Measurements from ENCODE around the gene TNS1.
"Not testable (repeated sequence)": the region's sequence is repeated elsewhere in the genome, so short reads cannot be mapped to it uniquely, and the experiment has no call there.

Gene TNS1

DNA sequence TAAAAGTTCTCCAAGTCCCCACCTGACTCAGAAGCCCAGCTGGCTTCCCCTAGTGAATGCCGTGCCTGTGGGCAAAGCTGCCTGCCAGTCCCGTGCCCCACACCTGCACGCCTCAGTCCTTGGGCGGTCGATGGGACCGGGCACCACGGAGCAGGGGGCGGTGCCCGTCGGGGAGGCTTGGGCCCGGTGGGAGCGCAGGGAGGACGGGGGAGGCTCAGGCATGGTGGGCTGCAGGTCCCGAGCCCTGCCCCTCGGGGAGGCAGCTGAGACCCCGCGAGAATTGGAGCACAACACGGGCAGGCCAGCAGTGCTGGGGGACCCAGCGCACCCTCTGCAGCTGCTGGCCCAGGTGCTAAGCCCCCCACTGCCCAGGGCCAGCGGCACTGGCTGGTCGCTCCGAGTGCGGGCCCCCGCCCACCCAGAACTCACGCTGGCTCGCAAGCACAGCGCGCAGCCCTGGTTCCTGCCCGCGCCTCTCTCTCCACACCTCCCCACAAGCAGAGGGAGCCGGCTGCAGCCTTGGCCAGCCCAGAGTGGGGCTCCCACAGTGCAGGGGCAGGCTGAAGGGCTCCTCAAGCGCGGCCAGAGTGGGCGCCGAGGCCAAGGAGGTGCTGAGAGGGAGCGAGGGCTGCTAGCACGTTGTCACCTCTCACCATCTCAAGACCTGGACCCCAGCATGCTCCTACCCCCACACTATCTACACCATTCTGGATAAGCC, 215.5 kb downstream of the TNS1 start:
- H2AFZ ChIP-seq = no peak overlapping the region
- no peak overlapping the region for H3K9ac ChIP-seq
- peaks cover 9% of the 10 kb centered on the region for H3K4me1 ChIP-seq
- no peaks in the 10 kb centered on the region for H3K79me2 ChIP-seq
- no peak overlapping the region for H3K4me2 ChIP-seq (ENCODE audit: low read length)
- TF ChIP-seq, protein P1, sequence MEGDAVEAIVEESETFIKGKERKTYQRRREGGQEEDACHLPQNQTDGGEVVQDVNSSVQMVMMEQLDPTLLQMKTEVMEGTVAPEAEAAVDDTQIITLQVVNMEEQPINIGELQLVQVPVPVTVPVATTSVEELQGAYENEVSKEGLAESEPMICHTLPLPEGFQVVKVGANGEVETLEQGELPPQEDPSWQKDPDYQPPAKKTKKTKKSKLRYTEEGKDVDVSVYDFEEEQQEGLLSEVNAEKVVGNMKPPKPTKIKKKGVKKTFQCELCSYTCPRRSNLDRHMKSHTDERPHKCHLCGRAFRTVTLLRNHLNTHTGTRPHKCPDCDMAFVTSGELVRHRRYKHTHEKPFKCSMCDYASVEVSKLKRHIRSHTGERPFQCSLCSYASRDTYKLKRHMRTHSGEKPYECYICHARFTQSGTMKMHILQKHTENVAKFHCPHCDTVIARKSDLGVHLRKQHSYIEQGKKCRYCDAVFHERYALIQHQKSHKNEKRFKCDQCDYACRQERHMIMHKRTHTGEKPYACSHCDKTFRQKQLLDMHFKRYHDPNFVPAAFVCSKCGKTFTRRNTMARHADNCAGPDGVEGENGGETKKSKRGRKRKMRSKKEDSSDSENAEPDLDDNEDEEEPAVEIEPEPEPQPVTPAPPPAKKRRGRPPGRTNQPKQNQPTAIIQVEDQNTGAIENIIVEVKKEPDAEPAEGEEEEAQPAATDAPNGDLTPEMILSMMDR (IDR thresholded peaks at IDR 0.05) = no peak
- no peak overlapping the region for H3K4me3 ChIP-seq (ENCODE audit: low read depth, low read length)
- no peak overlapping the region for H3K27ac ChIP-seq
- no peaks in the 10 kb centered on the region for H3K27me3 ChIP-seq (ENCODE audit: control insufficient read depth, insufficient read depth, low read length)
- no peaks in the 10 kb centered on the region for H3K9me3 ChIP-seq (ENCODE audit: control insufficient read depth, low read length)
- no peaks in the 10 kb centered on the region for H3K36me3 ChIP-seq (ENCODE audit: control insufficient read depth, insufficient read depth, low read length)

DNA sequence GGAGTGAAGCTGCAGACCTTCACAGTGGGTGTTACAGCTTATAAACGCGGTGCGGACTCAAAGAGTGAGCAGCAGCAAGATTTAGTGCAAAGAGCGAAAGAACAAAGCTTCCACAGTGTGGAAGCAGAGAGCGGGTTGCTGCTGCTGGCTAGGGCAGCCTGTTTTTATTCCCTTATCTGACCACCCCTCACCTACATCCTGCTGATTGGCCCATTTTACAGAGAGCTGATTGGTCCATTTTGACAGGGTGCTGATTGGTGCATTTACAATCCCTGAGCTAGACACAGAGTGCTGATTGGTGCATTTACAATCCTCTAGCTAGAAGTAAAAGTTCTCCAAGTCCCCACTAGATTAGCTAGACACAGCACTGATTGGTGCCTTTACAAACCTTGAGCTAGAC, 216.2 kb downstream of the TNS1 start:
- not testable (repeated sequence) for H3K4me3 ChIP-seq (ENCODE audit: low read depth, low read length); H3K79me2 ChIP-seq; H3K9me3 ChIP-seq (ENCODE audit: control insufficient read depth, low read length); H3K36me3 ChIP-seq (ENCODE audit: control insufficient read depth, insufficient read depth, low read length); H3K27ac ChIP-seq; H2AFZ ChIP-seq; H3K4me2 ChIP-seq (ENCODE audit: low read length); H3K4me1 ChIP-seq; H3K9ac ChIP-seq; H3K27me3 ChIP-seq (ENCODE audit: control insufficient read depth, insufficient read depth, low read length)

DNA sequence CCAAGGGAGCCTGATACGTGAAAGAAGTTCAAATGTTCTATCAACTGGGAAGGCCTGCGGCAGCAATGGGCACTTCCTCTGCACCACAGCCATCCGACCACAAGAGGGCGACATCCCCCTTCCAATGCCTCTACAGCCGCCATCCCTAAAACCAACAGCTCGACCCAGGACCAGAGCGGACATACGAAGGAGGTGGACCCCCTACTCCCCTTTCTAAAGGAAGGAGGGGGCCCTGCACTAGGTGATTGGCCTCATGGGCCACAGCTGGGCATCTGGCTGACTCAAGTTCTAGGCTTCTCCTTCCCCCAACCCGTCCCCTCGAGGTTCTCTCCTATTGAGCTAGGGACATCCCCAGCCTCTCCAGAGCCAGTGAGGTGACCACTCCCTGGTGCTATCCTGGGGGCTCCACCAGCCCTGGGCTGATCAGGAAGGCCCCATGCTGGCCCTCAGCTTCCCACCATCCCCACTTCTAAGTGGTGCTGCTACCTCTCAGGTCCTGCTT, 217.2 kb downstream of the TNS1 start:
- TF ChIP-seq, protein P1 (IDR thresholded peaks at IDR 0.05) = peak; percentile 98
- Histone ChIP-seq H3K36me3 (ENCODE audit: control insufficient read depth, insufficient read depth, low read length) (no peaks in the 10 kb centered on the region), H3K4me3 (ENCODE audit: low read depth, low read length) (no peak overlapping the region), H3K4me1 (peaks cover 9% of the 10 kb centered on the region), H3K4me2 (ENCODE audit: low read length) (no peak overlapping the region), H3K9ac (no peak overlapping the region), H2AFZ (peak overlapping the region; percentile 71), H3K27ac (no peak overlapping the region), H3K9me3 (ENCODE audit: control insufficient read depth, low read length) (no peaks in the 10 kb centered on the region), H3K79me2 (no peaks in the 10 kb centered on the region), H3K27me3 (ENCODE audit: control insufficient read depth, insufficient read depth, low read length) (no peaks in the 10 kb centered on the region)

DNA sequence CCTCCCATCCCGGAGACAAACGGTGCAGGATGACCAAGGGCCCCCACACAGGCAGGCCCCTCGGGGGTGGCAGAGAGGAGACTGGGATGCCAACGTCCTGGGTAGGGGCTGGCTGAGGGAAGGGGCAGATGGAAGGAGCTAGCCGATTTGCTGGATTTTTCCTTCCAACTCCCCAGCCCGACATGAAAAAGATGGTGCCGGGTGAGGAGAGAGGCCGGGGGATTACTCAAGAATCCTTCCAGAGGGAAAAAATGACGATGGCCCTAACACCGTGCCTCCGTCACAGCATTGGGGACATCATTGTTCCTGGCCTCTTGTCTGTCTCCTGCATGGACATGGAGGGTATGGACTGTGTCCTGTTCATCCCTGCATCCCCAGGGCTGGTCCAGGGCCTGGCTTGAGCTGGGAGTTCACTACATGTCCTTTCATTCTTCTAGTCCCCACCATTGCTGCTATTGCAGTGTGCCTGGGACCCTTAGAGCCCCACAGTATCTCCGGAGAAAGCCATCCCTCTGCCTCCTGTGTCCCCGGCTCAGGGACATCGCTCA, 217.7 kb downstream of the TNS1 start:
- Histone ChIP-seq H3K4me1 (peaks cover 8% of the 10 kb centered on the region), H3K79me2 (no peaks in the 10 kb centered on the region), H3K4me3 (ENCODE audit: low read depth, low read length) (no peak overlapping the region), H3K9ac (no peak overlapping the region), H3K36me3 (ENCODE audit: control insufficient read depth, insufficient read depth, low read length) (no peaks in the 10 kb centered on the region), H3K9me3 (ENCODE audit: control insufficient read depth, low read length) (no peaks in the 10 kb centered on the region), H3K27ac (no peak overlapping the region), H3K27me3 (ENCODE audit: control insufficient read depth, insufficient read depth, low read length) (no peaks in the 10 kb centered on the region), H3K4me2 (ENCODE audit: low read length) (no peak overlapping the region), H2AFZ (peak overlapping the region; percentile 71)
- TF ChIP-seq, protein P1 (IDR thresholded peaks at IDR 0.05) = no peak

DNA sequence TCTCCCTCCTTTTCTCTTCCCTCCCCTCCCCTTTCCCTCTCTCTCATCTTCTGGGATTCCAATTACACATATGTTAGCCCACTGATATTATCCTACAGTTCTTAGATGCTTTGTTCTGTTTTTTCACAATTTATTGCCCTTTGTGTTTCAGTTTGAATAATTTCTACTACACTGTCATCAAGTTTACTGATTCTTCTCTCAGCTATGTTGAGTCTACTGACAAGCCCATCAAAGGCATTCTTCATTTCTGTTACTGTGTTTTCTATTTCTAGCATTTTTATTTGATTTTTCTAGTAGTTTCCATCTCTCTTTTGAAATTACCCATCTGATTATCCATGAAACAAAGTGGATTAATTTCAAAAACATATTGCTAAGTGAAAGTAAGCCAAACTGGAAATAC, 219.6 kb downstream of the TNS1 start:
- Histone ChIP-seq H3K27ac (no peak overlapping the region), H3K4me2 (ENCODE audit: low read length) (no peak overlapping the region), H3K9me3 (ENCODE audit: control insufficient read depth, low read length) (no peaks in the 10 kb centered on the region)

More for the DNA sequence above, 219.6 kb downstream of the TNS1 start:
- no peak overlapping the region for H3K9ac ChIP-seq
- no peaks in the 10 kb centered on the region for H3K36me3 ChIP-seq (ENCODE audit: control insufficient read depth, insufficient read depth, low read length)
- TF ChIP-seq, protein P1 (IDR thresholded peaks at IDR 0.05) = no peak
- H2AFZ ChIP-seq = no peak overlapping the region
- H3K4me1 ChIP-seq = no peaks in the 10 kb centered on the region
- no peaks in the 10 kb centered on the region for H3K79me2 ChIP-seq
- H3K4me3 ChIP-seq (ENCODE audit: low read depth, low read length) = no peak overlapping the region
- H3K27me3 ChIP-seq (ENCODE audit: control insufficient read depth, insufficient read depth, low read length) = no peaks in the 10 kb centered on the region
